GM12878 (cell line): ENCODE measurements around the gene MB21D2. TPM values are rescaled to one million over a fixed set of nuclear protein-coding genes. Genes with fewer than 3 reads are reported as not detected.

Experiments used
- ATAC-seq: fragments of 200-7000 bp; cut with Tn5 transposase; 3 replicates; pipeline ENCODE4 v1.9.1; 2020; ENCODE audit warnings: mild to moderate bottlenecking, moderate library complexity
- BruUV-seq: library from RNA; stranded (reverse); fragments of 400-500 nt; replicated peaks from 2 replicates; lab custom pipeline; 2021; lab: Mats Ljungman, UMichigan
- CTCF ChIA-PET: fragments of 300-600 bp; sonication (Branson Sonifier 250); formaldehyde crosslinking; extraction: SDS; loops from one replicate; lab custom pipeline; 2021; ENCODE audit warnings: inconsistent platforms; lab: Yijun Ruan, JAX
- POLR2A ChIA-PET: fragments of 350-600 bp; formaldehyde crosslinking; extraction: SDS; loops from one replicate; lab custom pipeline; 2021; ENCODE audit warnings: inconsistent platforms; lab: Charles Lee
- RAD21 ChIA-PET: fragments of 300-600 bp; sonication (Branson Sonifier 250); formaldehyde crosslinking; loops from one replicate; lab custom pipeline; 2023; ENCODE audit warnings: antibody characterized with exemption; ENCODE audit not compliant: unreplicated experiment; lab: Charles Lee
- SMC1A ChIA-PET: fragments of 300-600 bp; sonication (Branson Sonifier 250); formaldehyde crosslinking; loops from one replicate; lab custom pipeline; 2023; ENCODE audit not compliant: unreplicated experiment, uncharacterized antibody; lab: Charles Lee
- DNase-seq: peaks from one replicate; pipeline ENCODE4 v3.0.0-alpha.2; 2011; ENCODE audit warnings: low read depth, low spot score
- FAIRE-seq: peaks from 3 replicates; lab custom pipeline; 2011; peaks lifted over from hg19 to GRCh38; lab: Jason Lieb, UNC
- H2AFZ ChIP-seq: 2 replicates; pipeline ENCODE4 v1.6.0; 2011; ENCODE audit warnings: low read depth, low read length, control low read depth; ENCODE audit not compliant: control insufficient read depth
- H3K27ac ChIP-seq: 2 replicates; pipeline ENCODE4 v1.5.1; 2011; ENCODE audit warnings: control low read depth; ENCODE audit not compliant: control insufficient read depth, insufficient read depth
- H3K27me3 ChIP-seq, 2 experiments: replicated peaks in 1 of 2; 2 replicates each; pipeline versions ENCODE4 v1.6.0 to v1.6.1; 2011; ENCODE audit warnings: low read length in 1 of 2; ENCODE audit not compliant: control insufficient read depth in 2 of 2, insufficient read depth in 2 of 2
- H3K36me3 ChIP-seq, 2 experiments: 2 replicates each; pipeline ENCODE4 v1.5.1; 2011; ENCODE audit warnings: low read length in 1 of 2; ENCODE audit not compliant: control insufficient read depth in 2 of 2, insufficient read depth in 2 of 2
- H3K4me1 ChIP-seq: 2 replicates; pipeline ENCODE4 v1.6.1; 2011; ENCODE audit warnings: mild to moderate bottlenecking, low read length, moderate library complexity, mixed read lengths; ENCODE audit not compliant: control insufficient read depth, insufficient read depth
- H3K4me2 ChIP-seq: 2 replicates; pipeline ENCODE4 v1.6.0; 2011; ENCODE audit warnings: control low read depth; ENCODE audit not compliant: control insufficient read depth, insufficient read depth
- H3K4me3 ChIP-seq: fragments of 200-600 bp; sonication (generic); 2 replicates; pipeline ENCODE4 v1.5.1; 2016
- H3K79me2 ChIP-seq: 2 replicates; pipeline ENCODE4 v1.6.0; 2011; ENCODE audit warnings: low read length; ENCODE audit not compliant: control insufficient read depth, insufficient read depth
- H3K9ac ChIP-seq: 2 replicates; pipeline ENCODE4 v1.8.0; 2011; ENCODE audit warnings: low read length, control low read depth, mixed read lengths; ENCODE audit not compliant: control insufficient read depth, insufficient read depth
- H3K9me3 ChIP-seq: replicated peaks from 3 replicates; pipeline ENCODE4 v1.5.1; 2011; ENCODE audit warnings: mild to moderate bottlenecking, low read length; ENCODE audit not compliant: control insufficient read depth, insufficient read depth
- H4K20me1 ChIP-seq: 2 replicates; pipeline ENCODE4 v1.6.0; 2011; ENCODE audit not compliant: control insufficient read depth, insufficient read depth
- BACH1 ChIP-seq: fragments of 450-650 bp; IDR thresholded peaks from 2 replicates; pipeline ENCODE4 v1.6.1; 2017; ENCODE audit warnings: mild to moderate bottlenecking, borderline replicate concordance
- CUX1 ChIP-seq: IDR thresholded peaks from 2 replicates; pipeline ENCODE4 v1.6.1; 2012; ENCODE audit warnings: improper control_type of control experiment, low read depth, low read length; ENCODE audit not compliant: insufficient replicate concordance
- E4F1 ChIP-seq: fragments of 450-650 bp; IDR thresholded peaks from 2 replicates; pipeline ENCODE4 v1.6.1; 2018; ENCODE audit warnings: borderline replicate concordance, mild to moderate bottlenecking; ENCODE audit not compliant: partially characterized antibody
- IRF4 ChIP-seq: IDR thresholded peaks from 2 replicates; pipeline ENCODE4 v1.6.1; 2011; ENCODE audit warnings: low read depth, low read length
- NR2C1 ChIP-seq: fragments of 450-650 bp; IDR thresholded peaks from 2 replicates; pipeline ENCODE4 v1.6.1; 2017; ENCODE audit warnings: antibody characterized with exemption, mild to moderate bottlenecking, moderate library complexity
- PAX5 ChIP-seq: IDR thresholded peaks from 2 replicates; pipeline ENCODE4 v1.6.1; 2011; ENCODE audit warnings: low read depth, low read length, borderline replicate concordance
- RAD21 ChIP-seq: IDR thresholded peaks from 2 replicates; pipeline ENCODE4 v1.6.1; 2011; ENCODE audit warnings: mild to moderate bottlenecking, low read depth, low read length, moderate library complexity; ENCODE audit not compliant: insufficient read depth
- SRF ChIP-seq, 2 experiments: IDR thresholded peaks; 2 replicates each; pipeline ENCODE4 v1.6.1; 2011; ENCODE audit warnings: low read depth in 2 of 2, low read length in 2 of 2, mild to moderate bottlenecking in 1 of 2, moderate library complexity in 1 of 2
- STAT1 ChIP-seq: fragments of 450-650 bp; conservative IDR thresholded peaks from 2 replicates; pipeline ENCODE4 v1.6.1; 2014; ENCODE audit warnings: antibody characterized with exemption, mild to moderate bottlenecking
- TCF3 ChIP-seq: IDR thresholded peaks from 2 replicates; pipeline ENCODE4 v1.6.1; 2012; ENCODE audit warnings: low read depth, mild to moderate bottlenecking, low read length, borderline replicate concordance; ENCODE audit not compliant: insufficient read depth
- WGBS: methylation state at CpG from one replicate; pipeline ENCODE4 v1.1.6; 2016; ENCODE audit warnings: low lambda C conversion rate; ENCODE audit not compliant: insufficient replicate concordance, insufficient coverage; ENCODE audit errors: missing lambda C conversion rate; 5-methylcytosine and 5-hydroxymethylcytosine counted together
- in situ Hi-C: fragments of 300-500 bp; cut with MboI; formaldehyde crosslinking; loops from 9 replicates; pipeline ENCODE4 v1.14.3; 2018; ENCODE audit warnings: mixed read lengths
- intact Hi-C: fragments of 100-400 bp; cut with micrococcal nuclease; formaldehyde crosslinking; loops from one replicate; pipeline ENCODE4 v1.14.2; 2022; ENCODE audit not compliant: unreplicated experiment
- polyA plus RNA-seq, 11 experiments: library from polyadenylated mRNA; depleted of rRNA in 4 of 11; unstranded in 6 of 11; stranded (reverse) in 5 of 11; fragments of >200 nt; fragmentation: Nextera tagmentation in 4 of 11; fragmentation: Illumina TruSeq in 1 of 11; extraction: Ambion mirVana in 4 of 11; extraction: Trizol in 1 of 11; gene quantifications; 1 replicate in 1 of 11; 2 replicates in 10 of 11; pipeline versions ENCODE4 v1.2.1 to v1.2.3, GENCODE V29; 2011 to 2016; ENCODE audit warnings: inconsistent platforms in 2 of 11, missing spikeins in 2 of 11, low read depth in 1 of 11
- total RNA-seq, 4 experiments: library from RNA; depleted of rRNA in 3 of 4; stranded (reverse); fragments of >200 nt in 3 of 4; fragmentation: Illumina TruSeq in 1 of 4; extraction: Trizol in 1 of 4; gene quantifications; 2 replicates each; pipeline versions ENCODE4 v1.2.1 to v1.2.3, GENCODE V29; 2013 to 2021
- TF ChIP-seq, protein P1 (sequence below): fragments of 150-350 bp; IDR thresholded peaks from 2 replicates; pipeline ENCODE4 v1.6.1; 2014; ENCODE audit warnings: mild to moderate bottlenecking, low read depth, low read length

MB21D2 gene
- total and polyA plus RNA-seq, 10 of the 15 experiments (the other 5 are each of a cell fraction or from before 2014, with no cell fraction given) = 7.9 to 21.2 (median 15.3) TPM

DNA sequence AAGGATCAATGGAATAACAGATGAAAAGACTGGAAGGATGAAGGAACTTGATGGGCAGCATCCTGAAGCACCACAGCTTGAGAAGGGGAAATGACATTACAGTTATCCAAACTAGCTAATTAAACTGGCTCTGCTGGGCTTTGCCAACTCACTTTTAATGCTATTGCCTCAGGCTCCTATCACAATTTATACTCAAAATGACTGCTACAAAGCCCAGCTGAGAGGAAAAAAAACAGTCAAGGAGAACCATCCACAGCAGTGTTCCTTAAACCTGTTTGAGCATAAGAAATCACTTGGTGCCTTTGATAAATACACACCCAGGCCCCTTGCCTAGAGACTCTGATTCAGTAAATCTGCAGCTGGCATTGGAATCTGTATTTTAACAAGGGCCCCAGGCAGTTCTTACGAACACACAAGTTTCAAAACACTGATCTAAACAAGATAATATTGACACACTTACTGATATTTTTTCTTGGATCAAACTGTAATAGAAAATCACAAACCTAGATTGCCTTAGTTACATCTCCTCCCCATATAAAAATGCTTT lies 85.8 kb downstream of the MB21D2 start:
- in situ Hi-C loops (no loop called here), intact Hi-C loops (loop anchor here (2.0 to 5.0 kb wide), 2 partner anchors 17 to 85 kb away; partner anchors contain the start of gene MB21D2)
- Histone ChIP-seq H3K4me3 (no peak overlapping the region), H4K20me1 (no peaks in the 10 kb centered on the region), H3K9ac (no peak overlapping the region), H3K36me3 (no peaks in the 10 kb centered on the region), H3K27ac (peak overlapping the region; percentile 80), H3K79me2 (peaks cover 29% of the 10 kb centered on the region), H3K9me3 (peaks cover 2% of the 10 kb centered on the region; the same call in 1 of the 3 replicates), H3K4me2 (peak overlapping the region; percentile 18), H2AFZ (no peak overlapping the region), H3K4me1 (peaks cover 25% of the 10 kb centered on the region), H3K27me3 (no peaks in the 10 kb centered on the region)
- WGBS = 59% methylated on average over 1 of the region's 1 CpG
- no peak for ATAC-seq
- ChIA-PET RAD21 (interaction anchor here (1.0 to 5.3 kb wide), 6 partner anchors 11 to 84 kb away, joined by 3 to 44 read pairs (median 18); partner anchors contain the start of gene MB21D2), SMC1A (interaction anchor here (1.1 to 4.6 kb wide), 9 partner anchors 11 to 86 kb away, joined by 3 to 59 read pairs (median 10); partner anchors contain the start of gene MB21D2), POLR2A (interaction anchor here (1.0 to 2.3 kb wide), 5 partner anchors 12 to 85 kb away, joined by 3 to 8 read pairs (median 4); partner anchors contain the start of gene MB21D2), CTCF (interaction anchor here (0.9 to 1.4 kb wide), 2 partner anchors 12 to 83 kb away, joined by 4 read pairs; no protein-coding TSS in a partner anchor)
- no TSS peak for BruUV-seq
- FAIRE-seq = no peak
- TF ChIP-seq SRF (IDR thresholded peaks at IDR 0.05; ENCODE audit: low read depth in 2 of 2, low read length in 2 of 2) (no peak), STAT1 (no peak), BACH1 (no peak), PAX5 (no peak), RAD21 (no peak), IRF4 (no peak), CUX1 (no peak), TCF3 (no peak), NR2C1 (no peak), E4F1 (no peak)
- TF ChIP-seq, protein P1, sequence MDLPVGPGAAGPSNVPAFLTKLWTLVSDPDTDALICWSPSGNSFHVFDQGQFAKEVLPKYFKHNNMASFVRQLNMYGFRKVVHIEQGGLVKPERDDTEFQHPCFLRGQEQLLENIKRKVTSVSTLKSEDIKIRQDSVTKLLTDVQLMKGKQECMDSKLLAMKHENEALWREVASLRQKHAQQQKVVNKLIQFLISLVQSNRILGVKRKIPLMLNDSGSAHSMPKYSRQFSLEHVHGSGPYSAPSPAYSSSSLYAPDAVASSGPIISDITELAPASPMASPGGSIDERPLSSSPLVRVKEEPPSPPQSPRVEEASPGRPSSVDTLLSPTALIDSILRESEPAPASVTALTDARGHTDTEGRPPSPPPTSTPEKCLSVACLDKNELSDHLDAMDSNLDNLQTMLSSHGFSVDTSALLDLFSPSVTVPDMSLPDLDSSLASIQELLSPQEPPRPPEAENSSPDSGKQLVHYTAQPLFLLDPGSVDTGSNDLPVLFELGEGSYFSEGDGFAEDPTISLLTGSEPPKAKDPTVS = no peak
- no peak for DNase-seq
